Sigmoid colon (tissue), 7 donors: ENCODE results near the gene TMEM233. TPM values are rescaled to one million over a fixed set of nuclear protein-coding genes. Genes with fewer than 3 reads are reported as not detected.

Experiments used
- DNase-seq: peaks from one replicate; pipeline ENCODE4 v3.0.0-alpha.2; 2019
- H3K27ac ChIP-seq, 4 donors: fragments of 200-600 bp; sonication (generic); one replicate each; pipeline ENCODE4 v1.5.1; 2016 to 2019; ENCODE audit warnings: mild to moderate bottlenecking in 1 of 4
- H3K27me3 ChIP-seq, 3 donors: fragments of 200-600 bp; sonication (generic); one replicate each; pipeline ENCODE4 v1.5.1; 2019; ENCODE audit warnings: mild to moderate bottlenecking in 1 of 3
- H3K36me3 ChIP-seq, 4 donors: fragments of 200-600 bp; sonication (generic); one replicate each; pipeline ENCODE4 v1.5.1; 2016 to 2019
- H3K4me1 ChIP-seq, 4 donors: fragments of 200-600 bp; sonication (generic); one replicate each; pipeline ENCODE4 v1.5.1; 2017 to 2019
- H3K4me3 ChIP-seq, 4 donors: fragments of 200-600 bp; sonication (generic); one replicate each; pipeline ENCODE4 v1.5.1; 2017 to 2019; ENCODE audit warnings: mild to moderate bottlenecking in 2 of 4, moderate library complexity in 1 of 4
- H3K9me3 ChIP-seq, 4 donors: fragments of 200-600 bp in 3 of 4; sonication (generic) in 3 of 4; one replicate each; pipeline versions ENCODE4 v1.5.1 to v1.6.1; 2013 to 2019
- EP300 ChIP-seq, 4 donors: sonication (generic); formaldehyde crosslinking; IDR thresholded peaks; one replicate each; pipeline ENCODE4 v1.6.1; 2017; ENCODE audit warnings: antibody characterized with exemption in 4 of 4
- POLR2A ChIP-seq, 2 donors: fragments of 450-650 bp; IDR thresholded peaks; one replicate each; pipeline ENCODE4 v1.6.1; 2016; ENCODE audit warnings: antibody characterized with exemption in 2 of 2, mild to moderate bottlenecking in 2 of 2, moderate library complexity in 2 of 2
- POLR2AphosphoS5 ChIP-seq, 4 donors: sonication (generic); formaldehyde crosslinking; IDR thresholded peaks; one replicate each; pipeline ENCODE4 v1.6.1; 2017; ENCODE audit warnings: antibody characterized with exemption in 4 of 4
- WGBS, 2 donors: extraction: QIAGEN DNeasy Blood & Tissue Kit; methylation state at CpG; one replicate each; pipeline ENCODE4 v1.1.7; 2013; 5-methylcytosine and 5-hydroxymethylcytosine counted together
- intact Hi-C: fragments of 100-400 bp; cut with DNase I; formaldehyde crosslinking; loops from one replicate; pipeline ENCODE4 v1.15.1; 2023
- polyA plus RNA-seq, 3 donors: library from polyadenylated mRNA; stranded (reverse); fragments of 200-250 nt; gene quantifications; one replicate each; pipeline ENCODE4 v1.2.3, GENCODE V29; 2013
- total RNA-seq, 4 donors: library from RNA; depleted of rRNA; stranded (reverse); fragments of >200 nt; gene quantifications; one replicate each; pipeline ENCODE4 v1.1.0, GENCODE V29; 2016
- TF ChIP-seq, protein P1 (sequence below), 4 experiments: fragments of 450-650 bp in 3 of 4; fragments of 200-600 bp in 1 of 4; IDR thresholded peaks; one replicate each; pipeline ENCODE4 v1.5.1; 2016 to 2019; ENCODE audit warnings: antibody characterized with exemption in 4 of 4, mild to moderate bottlenecking in 3 of 4, moderate library complexity in 2 of 4
- donor health status: healthy with polysubstance abuse.
- donor health status: Bipolar disorder and iron deficiency.
- donor health status: healthy.

Gene TMEM233
- total and polyA plus RNA-seq, 7 donors: 0.10 TPM; not detected in 6

- no peak for TF ChIP-seq POLR2AphosphoS5 (IDR thresholded peaks at IDR 0.05)
- no peak for TF ChIP-seq POLR2A (IDR thresholded peaks at IDR 0.05)
- TF ChIP-seq, protein P1, sequence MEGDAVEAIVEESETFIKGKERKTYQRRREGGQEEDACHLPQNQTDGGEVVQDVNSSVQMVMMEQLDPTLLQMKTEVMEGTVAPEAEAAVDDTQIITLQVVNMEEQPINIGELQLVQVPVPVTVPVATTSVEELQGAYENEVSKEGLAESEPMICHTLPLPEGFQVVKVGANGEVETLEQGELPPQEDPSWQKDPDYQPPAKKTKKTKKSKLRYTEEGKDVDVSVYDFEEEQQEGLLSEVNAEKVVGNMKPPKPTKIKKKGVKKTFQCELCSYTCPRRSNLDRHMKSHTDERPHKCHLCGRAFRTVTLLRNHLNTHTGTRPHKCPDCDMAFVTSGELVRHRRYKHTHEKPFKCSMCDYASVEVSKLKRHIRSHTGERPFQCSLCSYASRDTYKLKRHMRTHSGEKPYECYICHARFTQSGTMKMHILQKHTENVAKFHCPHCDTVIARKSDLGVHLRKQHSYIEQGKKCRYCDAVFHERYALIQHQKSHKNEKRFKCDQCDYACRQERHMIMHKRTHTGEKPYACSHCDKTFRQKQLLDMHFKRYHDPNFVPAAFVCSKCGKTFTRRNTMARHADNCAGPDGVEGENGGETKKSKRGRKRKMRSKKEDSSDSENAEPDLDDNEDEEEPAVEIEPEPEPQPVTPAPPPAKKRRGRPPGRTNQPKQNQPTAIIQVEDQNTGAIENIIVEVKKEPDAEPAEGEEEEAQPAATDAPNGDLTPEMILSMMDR (IDR thresholded peaks at IDR 0.05): no peak
- no peak for TF ChIP-seq EP300 (IDR thresholded peaks at IDR 0.05)
- Histone ChIP-seq H3K27me3 (no peaks in the 10 kb centered on the region), H3K9me3 (no peaks in the 10 kb centered on the region), H3K4me3 (no peak overlapping the region), H3K36me3 (no peaks in the 10 kb centered on the region), H3K27ac (no peak overlapping the region), H3K4me1 (no peaks in the 10 kb centered on the region)
- 48 to 95% methylated on average over 1 of the region's 1 CpG for WGBS, 2 donors
- intact Hi-C loops: no loop called here
- DNase-seq: no peak
These were observed 37.5 kb downstream of the TMEM233 start for GRCh38 chr12:119630962-119631550.

DNA sequence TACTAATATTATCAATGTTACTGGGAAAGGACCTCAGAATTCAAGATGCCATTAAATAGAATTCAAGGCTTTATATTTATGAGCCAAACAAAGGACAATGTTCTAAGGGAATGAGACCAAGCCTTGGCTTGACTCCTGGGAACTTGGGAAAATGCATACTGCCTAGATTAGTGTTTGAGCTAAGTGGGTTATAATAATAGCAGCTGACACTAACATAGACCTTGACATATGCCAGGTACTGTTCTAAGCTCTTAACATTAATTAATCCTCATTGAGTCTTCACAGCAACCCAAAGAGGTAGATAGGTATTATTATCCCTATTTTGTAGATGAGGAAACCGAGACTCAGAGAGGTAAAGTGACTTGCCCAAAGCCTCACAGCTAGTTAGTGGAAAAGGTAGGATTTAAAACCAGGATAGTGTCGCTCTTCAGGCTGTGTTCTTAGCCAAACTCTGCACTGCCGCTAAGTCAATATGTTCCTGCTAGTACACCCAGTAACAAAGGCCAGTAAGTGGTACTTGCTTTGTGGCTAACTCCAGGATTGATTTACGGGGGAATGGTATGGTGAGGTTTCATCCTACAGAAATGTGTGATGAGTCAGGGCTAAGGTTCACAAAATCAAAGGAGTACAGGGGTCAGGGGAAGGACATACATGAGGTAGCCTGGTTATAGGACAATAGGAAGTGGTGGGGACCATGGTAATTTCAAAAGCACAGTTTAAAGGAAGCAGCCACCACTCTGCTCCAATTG is 38.5 kb downstream of the TMEM233 start:
- Histone ChIP-seq H3K36me3 (no peaks in the 10 kb centered on the region), H3K9me3 (no peaks in the 10 kb centered on the region), H3K4me1 (no peaks in the 10 kb centered on the region), H3K4me3 (no peak overlapping the region), H3K27ac (no peak overlapping the region), H3K27me3 (peaks cover 0 to 6% (median 0%) of the 10 kb centered on the region in 3 donors)
- TF ChIP-seq POLR2A (IDR thresholded peaks at IDR 0.05): no peak
- TF ChIP-seq POLR2AphosphoS5 (IDR thresholded peaks at IDR 0.05): no peak
- TF ChIP-seq, protein P1 (IDR thresholded peaks at IDR 0.05): no peak
- TF ChIP-seq EP300 (IDR thresholded peaks at IDR 0.05): no peak
- 80 to 87% methylated on average over 4 of the region's 4 CpGs for WGBS, 2 donors
- no peak for DNase-seq
- intact Hi-C loops: no loop called here

GRCh38 chr12:119634743-119635142 is 41.2 kb downstream of the TMEM233 start:
- TF ChIP-seq EP300 (IDR thresholded peaks at IDR 0.05) (no peak), POLR2AphosphoS5 (IDR thresholded peaks at IDR 0.05) (no peak), POLR2A (IDR thresholded peaks at IDR 0.05) (no peak)
- TF ChIP-seq, protein P1 (IDR thresholded peaks at IDR 0.05): no peak
- Histone ChIP-seq H3K9me3 (no peaks in the 10 kb centered on the region), H3K27me3 (peaks cover 0 to 6% (median 0%) of the 10 kb centered on the region in 3 donors), H3K4me1 (no peaks in the 10 kb centered on the region), H3K27ac (no peak overlapping the region), H3K36me3 (no peaks in the 10 kb centered on the region), H3K4me3 (no peak overlapping the region)
- WGBS, 2 donors: 49% methylated on average over 6 of the region's 6 CpGs
- DNase-seq: no peak
- intact Hi-C loops: no loop called here

GRCh38 chr12:119642986-119643385 is 49.4 kb downstream of the TMEM233 start:
- intact Hi-C loops: loop anchor here (10.0 kb wide), 1 partner anchor 198 kb away; no protein-coding TSS in a partner anchor
- DNase-seq: no peak
- WGBS, 2 donors: 69 to 72% methylated on average over 4 of the region's 4 CpGs
- Histone ChIP-seq H3K4me3 (no peak overlapping the region), H3K27ac (no peak overlapping the region), H3K4me1 (no peaks in the 10 kb centered on the region), H3K9me3 (no peaks in the 10 kb centered on the region), H3K27me3 (no peaks in the 10 kb centered on the region), H3K36me3 (no peaks in the 10 kb centered on the region)
- no peak for TF ChIP-seq EP300 (IDR thresholded peaks at IDR 0.05)
- TF ChIP-seq POLR2A (IDR thresholded peaks at IDR 0.05): no peak

DNA sequence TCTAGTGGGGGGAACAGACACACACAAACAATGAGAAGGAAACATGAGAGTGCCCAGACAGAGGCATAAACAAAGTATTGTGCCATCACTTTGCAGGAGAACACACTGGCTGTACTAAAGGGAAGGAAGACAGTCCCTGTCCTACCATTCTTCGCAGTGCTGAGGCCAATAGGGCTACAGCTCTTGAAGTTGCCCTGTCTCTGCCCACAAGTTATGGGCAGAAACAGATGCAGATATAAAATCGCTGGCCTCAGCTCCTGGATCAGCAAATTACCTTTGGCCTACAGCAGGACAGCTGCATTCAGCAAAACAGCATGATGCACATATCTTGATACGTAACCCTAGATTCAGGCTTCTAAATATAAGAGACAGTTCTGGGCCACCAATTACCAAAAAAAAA is 51.4 kb downstream of the TMEM233 start:
- H3K9me3 ChIP-seq: no peaks in the 10 kb centered on the region
- H3K4me1 ChIP-seq: no peaks in the 10 kb centered on the region
- no peak for DNase-seq
- no peaks in the 10 kb centered on the region for H3K27me3 ChIP-seq
- intact Hi-C loops: loop anchor here (10.0 kb wide), 1 partner anchor 200 kb away; no protein-coding TSS in a partner anchor
- no peak overlapping the region for H3K27ac ChIP-seq
- H3K4me3 ChIP-seq: no peak overlapping the region
- no peak for TF ChIP-seq POLR2AphosphoS5 (IDR thresholded peaks at IDR 0.05)
- TF ChIP-seq EP300 (IDR thresholded peaks at IDR 0.05): no peak
- WGBS, 2 donors: 85 to 91% methylated on average over 3 of the region's 3 CpGs
- H3K36me3 ChIP-seq: no peaks in the 10 kb centered on the region
